AG08396 (cell line): ENCODE results near the gene MCL1.
A peak's percentile ranks its signal among the peaks of the same experiment; 100 is the strongest.

Source experiments
- DNase-seq: peaks from one replicate; pipeline ENCODE4 v3.0.0; 2012; ENCODE audit warnings: low spot score, mixed read lengths

MCL1 gene

GRCh38 chr1:150537732-150538684 lies 41.4 kb downstream of the MCL1 start:
- DNase-seq, result peak; percentile 63

DNA sequence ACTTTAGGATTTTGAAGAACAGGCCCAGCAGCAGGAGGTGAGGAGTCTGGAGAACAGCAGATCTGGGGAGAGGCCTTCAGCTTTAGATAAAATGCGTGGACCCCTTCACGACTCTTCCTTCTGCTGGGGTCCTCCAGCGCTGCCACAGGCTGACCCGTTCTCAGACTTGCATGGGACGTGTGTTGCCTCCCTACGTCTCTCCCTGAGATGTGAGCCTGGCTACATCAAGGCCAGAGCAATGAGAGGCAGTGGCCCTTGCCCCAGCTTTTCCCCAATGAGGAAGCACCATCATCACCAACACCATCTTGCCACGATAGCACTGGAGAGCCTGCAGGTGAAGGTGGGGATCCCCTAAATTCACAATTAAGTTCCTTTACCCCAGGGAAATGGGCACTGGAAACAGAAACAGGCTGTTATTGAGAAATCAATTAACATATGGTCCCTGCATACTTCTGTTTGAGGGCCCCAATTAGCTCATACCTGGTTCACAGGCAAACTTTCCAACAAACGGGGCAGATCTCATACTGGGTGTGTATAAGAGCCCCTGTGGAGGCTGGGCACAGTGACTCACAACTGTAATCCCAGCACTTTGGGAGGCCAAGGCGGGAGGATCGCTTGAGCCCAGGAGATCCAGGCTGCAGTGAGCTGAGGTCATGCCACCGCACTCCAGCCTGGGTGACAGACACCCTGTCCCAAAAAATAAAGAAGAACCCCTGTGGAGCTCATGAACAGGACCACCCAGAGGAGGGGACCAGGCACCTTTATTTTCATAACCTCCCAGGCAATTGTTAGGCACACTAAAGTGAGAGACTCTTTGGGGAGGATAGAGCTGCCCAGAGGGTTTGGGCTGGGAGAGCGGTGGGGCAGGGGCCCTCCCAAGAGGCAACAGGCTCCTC lies 42.3 kb downstream of the MCL1 start:
- DNase-seq, result no peak

DNA sequence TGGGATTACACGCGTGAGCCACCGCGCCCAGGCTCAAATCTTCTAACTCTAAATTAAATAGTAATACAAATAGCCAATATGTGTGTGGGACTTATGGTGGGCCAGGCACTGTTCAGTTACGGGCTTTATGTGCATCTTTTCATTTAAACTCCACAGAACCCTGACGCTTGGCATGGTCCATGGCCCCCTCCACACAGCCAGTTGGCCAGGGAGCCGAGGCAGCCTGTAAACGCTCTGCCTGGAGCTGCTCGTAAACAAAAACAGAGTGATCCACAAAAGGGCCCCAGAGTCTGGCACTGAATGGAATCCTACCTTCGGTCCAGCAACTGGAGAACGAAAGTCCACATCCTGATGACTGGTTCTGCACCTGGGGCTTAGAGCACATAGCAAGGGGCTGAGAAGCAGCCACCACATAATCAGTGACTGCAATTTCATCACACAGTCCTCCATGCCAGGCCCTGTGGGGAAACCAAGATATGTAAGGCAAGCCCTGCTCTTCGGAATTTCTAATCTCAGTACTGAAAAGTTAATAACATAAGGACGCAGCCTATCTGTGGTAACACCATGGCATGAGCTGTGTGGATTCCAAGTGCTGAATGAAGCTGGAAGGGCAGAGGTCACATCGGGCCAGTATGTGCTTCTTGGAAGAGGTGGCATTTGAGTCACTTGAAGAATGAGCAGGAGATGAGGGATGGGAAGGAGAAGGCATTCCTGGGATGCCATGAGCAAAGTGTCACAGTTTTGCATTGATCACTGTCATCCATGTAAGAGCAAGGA lies 43.7 kb downstream of the MCL1 start:
- peak; percentile 53 for DNase-seq

- no peak for DNase-seq
These were observed 45.4 kb downstream of the MCL1 start for GRCh38 chr1:150534002-150534401.

DNA sequence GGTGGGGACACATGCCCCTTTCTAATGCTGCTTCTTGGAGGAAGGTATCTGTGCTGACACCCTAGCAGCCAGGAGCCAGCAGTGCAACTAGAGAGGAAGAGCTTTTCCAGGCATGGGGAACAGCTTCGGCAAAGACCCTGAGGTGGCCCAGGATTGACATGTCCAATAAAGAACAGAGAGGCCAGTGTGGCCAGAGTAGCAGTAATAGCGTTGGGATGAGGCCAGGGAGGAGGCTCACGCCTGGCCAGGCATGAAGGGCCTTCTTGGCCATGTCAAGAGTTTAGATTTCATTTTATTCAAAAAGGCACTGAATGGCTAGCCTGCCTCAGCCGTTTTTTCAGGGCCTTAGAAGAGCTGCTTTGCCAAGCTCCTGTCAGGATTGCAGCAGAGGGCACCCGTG lies 46.5 kb downstream of the MCL1 start:
- no peak for DNase-seq

- DNase-seq, result no peak
These were observed 48.8 kb downstream of the MCL1 start for GRCh38 chr1:150530491-150531159.

- DNase-seq, result peak; percentile 38
These were observed 50.4 kb downstream of the MCL1 start for GRCh38 chr1:150529017-150529416.

GRCh38 chr1:150528196-150528595 lies 51.2 kb downstream of the MCL1 start:
- DNase-seq, result peak; percentile 56

DNA sequence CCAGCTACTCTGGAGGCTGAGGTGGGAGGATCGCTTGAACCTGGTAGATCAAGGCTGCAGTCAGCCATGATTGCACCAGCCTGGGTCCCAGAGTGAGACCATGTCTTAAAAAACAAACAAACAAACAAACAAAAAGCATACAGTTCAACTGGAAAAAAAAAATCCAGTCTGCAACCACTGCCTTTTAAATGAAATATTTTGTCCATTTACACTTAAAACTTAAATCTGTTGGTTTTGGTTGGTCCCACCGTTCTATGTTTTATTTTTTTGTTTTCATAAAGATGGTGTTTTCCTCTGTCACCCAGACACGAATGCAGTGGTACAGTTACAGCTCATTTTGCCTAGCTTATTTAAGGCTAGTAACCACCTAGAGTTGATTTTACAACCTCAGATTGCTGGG lies 54.1 kb downstream of the MCL1 start:
- DNase-seq, result no peak
